ENCODE measurements around the gene WDR35.
"Not testable (repeated sequence)": the region's sequence is repeated elsewhere in the genome, so short reads cannot be mapped to it uniquely, and the experiment has no call there.

WDR35 gene

GRCh38 chr2:19933351-19933981 is 56.4 kb downstream of the WDR35 start:
- DNase-seq: no peak

GRCh38 chr2:19932928-19933327 is 57.0 kb downstream of the WDR35 start:
- no peak for DNase-seq

GRCh38 chr2:19929226-19929625 is 60.7 kb downstream of the WDR35 start:
- DNase-seq: no peak

GRCh38 chr2:19927816-19928215 is 62.1 kb downstream of the WDR35 start:
- not testable (repeated sequence) for DNase-seq

GRCh38 chr2:19924526-19924925 is 65.4 kb downstream of the WDR35 start:
- DNase-seq: not testable (repeated sequence)

- not testable (repeated sequence) for DNase-seq
These were observed 67.7 kb downstream of the WDR35 start for GRCh38 chr2:19922188-19922587.

- DNase-seq: no peak
These were observed 73.4 kb downstream of the WDR35 start for GRCh38 chr2:19916385-19916950.

GRCh38 chr2:19914266-19914975 is 75.5 kb downstream of the WDR35 start:
- no peak for DNase-seq

GRCh38 chr2:19911808-19912509 is 77.9 kb downstream of the WDR35 start:
- DNase-seq: no peak

- DNase-seq: no peak
These were observed 87.6 kb downstream of the WDR35 start for GRCh38 chr2:19902216-19902740.

GRCh38 chr2:19901442-19902215 is 88.3 kb downstream of the WDR35 start, which contains the start of gene TTC32:
Gene TTC32 (minus strand): TSS chr2:19901983. CDS start chr2:19901854, 129 bp downstream.
- peak; percentile 91 for DNase-seq

- no peak for DNase-seq
These were observed 88.9 kb downstream of the WDR35 start for GRCh38 chr2:19900931-19901441.

- no peak for DNase-seq
These were observed 89.6 kb downstream of the WDR35 start for GRCh38 chr2:19899985-19900930.

- no peak for DNase-seq
These were observed 91.1 kb downstream of the WDR35 start for GRCh38 chr2:19898592-19899329.

GRCh38 chr2:19897623-19898245 is 92.2 kb downstream of the WDR35 start:
- DNase-seq: no peak

GRCh38 chr2:19895535-19895934 is 94.4 kb downstream of the WDR35 start:
- DNase-seq: no peak

GRCh38 chr2:19894134-19894792 is 95.6 kb downstream of the WDR35 start:
- no peak for DNase-seq

- DNase-seq: no peak
These were observed 96.3 kb downstream of the WDR35 start for GRCh38 chr2:19893520-19894133.

GRCh38 chr2:19891971-19892370 is 97.9 kb downstream of the WDR35 start:
- DNase-seq: peak; percentile 81

All from GDM1 (cell line).